ENCODE results near the gene SHROOM2. TPM values are rescaled to one million over a fixed set of nuclear protein-coding genes. Genes with fewer than 3 reads are reported as not detected.

Gene SHROOM2
- total RNA-seq, 2 donors from 2014 or later = 3.9 to 7.8 TPM

DNA sequence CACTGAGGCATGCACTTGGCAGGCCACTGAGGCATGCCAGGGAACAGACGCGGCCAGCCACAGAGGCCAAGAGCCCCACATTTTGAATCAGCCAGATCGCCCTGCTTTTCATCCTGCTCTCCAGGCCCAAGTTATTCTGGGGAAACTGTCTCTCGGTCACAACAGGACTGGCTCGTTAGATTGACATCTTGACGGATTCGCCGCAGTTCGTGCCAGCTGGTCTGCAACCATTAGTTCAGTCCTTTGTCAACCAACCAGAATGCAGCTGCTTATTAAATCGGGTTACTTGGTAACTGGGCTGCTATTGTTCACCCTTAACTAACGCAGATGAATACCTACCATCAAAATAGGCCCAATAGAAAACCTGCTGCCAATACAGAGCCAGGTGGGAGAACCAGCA, 197.6 kb downstream of the SHROOM2 start:
- H3K36me3 ChIP-seq = no peaks in the 10 kb centered on the region
- no peaks in the 10 kb centered on the region for H3K9me3 ChIP-seq
- TF ChIP-seq, protein P1, sequence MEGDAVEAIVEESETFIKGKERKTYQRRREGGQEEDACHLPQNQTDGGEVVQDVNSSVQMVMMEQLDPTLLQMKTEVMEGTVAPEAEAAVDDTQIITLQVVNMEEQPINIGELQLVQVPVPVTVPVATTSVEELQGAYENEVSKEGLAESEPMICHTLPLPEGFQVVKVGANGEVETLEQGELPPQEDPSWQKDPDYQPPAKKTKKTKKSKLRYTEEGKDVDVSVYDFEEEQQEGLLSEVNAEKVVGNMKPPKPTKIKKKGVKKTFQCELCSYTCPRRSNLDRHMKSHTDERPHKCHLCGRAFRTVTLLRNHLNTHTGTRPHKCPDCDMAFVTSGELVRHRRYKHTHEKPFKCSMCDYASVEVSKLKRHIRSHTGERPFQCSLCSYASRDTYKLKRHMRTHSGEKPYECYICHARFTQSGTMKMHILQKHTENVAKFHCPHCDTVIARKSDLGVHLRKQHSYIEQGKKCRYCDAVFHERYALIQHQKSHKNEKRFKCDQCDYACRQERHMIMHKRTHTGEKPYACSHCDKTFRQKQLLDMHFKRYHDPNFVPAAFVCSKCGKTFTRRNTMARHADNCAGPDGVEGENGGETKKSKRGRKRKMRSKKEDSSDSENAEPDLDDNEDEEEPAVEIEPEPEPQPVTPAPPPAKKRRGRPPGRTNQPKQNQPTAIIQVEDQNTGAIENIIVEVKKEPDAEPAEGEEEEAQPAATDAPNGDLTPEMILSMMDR (IDR thresholded peaks at IDR 0.05) = no peak
- DNase-seq = no peak
- no peak overlapping the region for H3K9ac ChIP-seq (ENCODE audit: low read depth in 2 of 2, low read length in 2 of 2)
- H3K4me3 ChIP-seq = no peak overlapping the region
- H3K27me3 ChIP-seq = no peaks in the 10 kb centered on the region
- intact Hi-C loops (cut with DNase I) = no loop called here
- H3K4me1 ChIP-seq = no peaks in the 10 kb centered on the region
- no peak overlapping the region for H3K27ac ChIP-seq

DNA sequence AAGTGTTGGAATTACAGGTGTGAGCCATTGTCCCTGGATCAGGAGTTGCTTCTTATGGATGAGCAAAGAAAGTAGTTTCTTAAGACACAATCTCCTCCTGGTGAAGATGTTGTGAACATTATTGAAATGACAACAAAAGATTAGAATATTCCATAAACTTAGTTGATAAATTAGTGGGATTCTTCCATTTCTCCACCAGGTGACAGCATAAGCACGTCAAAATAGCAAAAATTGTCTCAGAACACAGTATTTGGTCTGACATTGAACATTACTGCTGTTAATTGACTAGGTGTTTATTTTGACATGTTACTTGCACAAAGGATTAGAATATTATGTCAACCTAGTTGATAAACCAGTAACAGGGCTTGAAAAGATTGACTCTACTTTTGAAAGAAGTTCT, 202.5 kb downstream of the SHROOM2 start:
- DNase-seq = no peak
- H3K36me3 ChIP-seq = no peaks in the 10 kb centered on the region
- H3K4me3 ChIP-seq = no peak overlapping the region
- no peaks in the 10 kb centered on the region for H3K4me1 ChIP-seq
- H3K9me3 ChIP-seq = no peaks in the 10 kb centered on the region
- no peaks in the 10 kb centered on the region for H3K27me3 ChIP-seq
- TF ChIP-seq, protein P1 (IDR thresholded peaks at IDR 0.05) = no peak
- no peak overlapping the region for H3K9ac ChIP-seq (ENCODE audit: low read depth in 2 of 2, low read length in 2 of 2)
- intact Hi-C loops (cut with DNase I) = no loop called here
- no peak overlapping the region for H3K27ac ChIP-seq

DNA sequence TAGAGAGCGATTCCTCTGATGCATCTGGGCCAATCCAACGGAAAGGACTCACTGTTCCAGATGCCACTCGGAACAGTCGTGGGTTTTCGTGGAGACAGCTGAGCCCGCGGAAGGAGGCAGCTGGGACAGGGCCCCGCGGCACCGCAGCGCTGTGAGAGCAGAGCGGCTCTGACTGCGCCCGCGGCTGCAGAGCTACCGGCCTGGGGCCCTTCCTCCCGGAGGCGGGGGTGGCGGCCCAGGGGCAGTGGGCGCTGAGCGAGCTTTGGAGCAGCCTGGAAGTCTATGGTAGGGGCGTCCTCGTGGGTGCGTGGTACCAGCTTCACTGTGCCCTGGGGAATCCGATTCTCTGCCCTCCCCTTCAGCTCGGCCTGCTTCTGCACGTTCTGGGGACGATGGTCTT, 205.8 kb downstream of the SHROOM2 start:
- intact Hi-C loops (cut with DNase I) = no loop called here
- Histone ChIP-seq H3K9ac (ENCODE audit: low read depth in 2 of 2, low read length in 2 of 2) (no peak overlapping the region), H3K4me1 (no peaks in the 10 kb centered on the region), H3K4me3 (no peak overlapping the region), H3K27me3 (no peaks in the 10 kb centered on the region), H3K27ac (no peak overlapping the region), H3K36me3 (no peaks in the 10 kb centered on the region), H3K9me3 (no peaks in the 10 kb centered on the region)
- TF ChIP-seq, protein P1 (IDR thresholded peaks at IDR 0.05) = no peak
- DNase-seq = no peak

DNA sequence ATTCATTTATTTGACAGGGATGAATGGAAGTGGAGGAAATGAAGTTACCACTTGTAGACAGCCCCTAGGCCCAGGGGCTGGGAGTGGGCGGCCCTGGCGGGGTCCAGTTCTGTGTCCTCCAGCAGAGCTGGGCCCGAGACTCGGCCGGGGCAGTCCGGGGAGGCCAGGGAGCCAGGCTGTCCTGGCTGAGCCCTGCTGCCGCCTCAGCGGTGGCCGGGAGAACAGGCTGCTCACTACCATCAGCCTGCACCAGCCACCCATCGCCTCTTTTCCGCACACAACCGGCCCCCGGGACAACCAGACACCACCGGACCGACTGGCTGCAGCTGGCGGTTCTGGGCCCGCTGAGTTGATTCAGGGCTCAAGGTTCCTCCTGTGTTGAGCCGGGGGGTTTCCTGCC, 206.5 kb downstream of the SHROOM2 start:
- no peak for DNase-seq
- Histone ChIP-seq H3K27ac (no peak overlapping the region), H3K27me3 (no peaks in the 10 kb centered on the region), H3K4me3 (no peak overlapping the region), H3K36me3 (no peaks in the 10 kb centered on the region), H3K4me1 (no peaks in the 10 kb centered on the region), H3K9me3 (no peaks in the 10 kb centered on the region), H3K9ac (ENCODE audit: low read depth in 2 of 2, low read length in 2 of 2) (no peak overlapping the region)
- intact Hi-C loops (cut with DNase I) = no loop called here
- TF ChIP-seq, protein P1 (IDR thresholded peaks at IDR 0.05) = no peak

DNA sequence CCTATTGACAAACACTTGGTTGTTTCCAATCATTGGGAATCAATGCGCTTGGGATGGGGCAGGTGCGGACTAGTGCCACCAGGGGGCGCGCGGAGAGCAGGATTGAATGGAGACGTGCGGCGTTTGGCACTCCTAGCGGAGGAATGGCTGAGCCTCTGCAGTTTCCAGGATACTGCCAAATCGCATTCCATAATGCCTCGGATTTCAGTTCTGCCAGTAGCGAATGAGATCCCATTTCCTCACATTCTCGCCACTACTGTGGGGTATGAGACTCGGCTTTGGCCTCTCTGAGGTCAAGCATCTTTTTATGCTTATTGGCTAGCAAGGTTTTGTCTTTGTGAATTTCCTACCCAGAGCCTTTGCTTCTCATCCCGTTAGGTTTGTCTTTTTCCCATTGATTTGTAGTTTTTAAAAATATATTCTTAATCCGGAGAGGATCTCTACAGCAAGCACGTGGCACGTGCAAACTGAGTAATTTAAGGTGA, 209.7 kb downstream of the SHROOM2 start:
- no peaks in the 10 kb centered on the region for H3K4me1 ChIP-seq
- no peak overlapping the region for H3K4me3 ChIP-seq
- intact Hi-C loops (cut with DNase I) = loop anchor here (1.0 kb wide), 1 partner anchor 123 kb away; no protein-coding TSS in a partner anchor
- no peaks in the 10 kb centered on the region for H3K9me3 ChIP-seq
- DNase-seq = peak; percentile 87
- H3K27me3 ChIP-seq = no peaks in the 10 kb centered on the region
- H3K27ac ChIP-seq = no peak overlapping the region
- no peak overlapping the region for H3K9ac ChIP-seq (ENCODE audit: low read depth in 2 of 2, low read length in 2 of 2)
- H3K36me3 ChIP-seq = no peaks in the 10 kb centered on the region
- TF ChIP-seq, protein P1 (IDR thresholded peaks at IDR 0.05) = peak; percentile 98

Data from colonic mucosa (tissue), 4 donors.